MCF 10A (cell line): ENCODE results near the gene STOX2. TPM values are rescaled to one million over a fixed set of nuclear protein-coding genes. Genes with fewer than 3 reads are reported as not detected.

Experiments used
- BruUV-seq: library from RNA; stranded (reverse); fragments of 400-500 nt; replicated peaks from 2 replicates; lab custom pipeline; 2021; lab: Mats Ljungman, UMichigan
- CTCF ChIA-PET: fragments of 300-600 bp; sonication (Branson Sonifier 250); formaldehyde crosslinking; extraction: SDS; loops from one replicate; lab custom pipeline; 2021; ENCODE audit warnings: antibody characterized with exemption, inconsistent platforms; lab: Yijun Ruan, JAX
- POLR2A ChIA-PET: fragments of 300-600, 350-650 bp; sonication (Branson Sonifier 250); formaldehyde crosslinking; extraction: SDS; loops from one replicate; lab custom pipeline; 2020; ENCODE audit warnings: antibody characterized with exemption, inconsistent platforms; lab: Yijun Ruan, JAX
- DNase-seq: peaks from one replicate; pipeline ENCODE4 v3.0.0-alpha.2; 2018; ENCODE audit not compliant: unreplicated experiment
- H3K27ac Mint-ChIP-seq: one replicate; pipeline ENCODE4 v1.8.0; 2022; ENCODE audit warnings: mild to moderate bottlenecking, low read depth, mixed read lengths; ENCODE audit not compliant: unreplicated experiment
- H3K27me3 Mint-ChIP-seq: one replicate; pipeline ENCODE4 v1.8.0; 2022; ENCODE audit warnings: mixed read lengths; ENCODE audit not compliant: insufficient read depth, unreplicated experiment
- H3K36me3 Mint-ChIP-seq: one replicate; pipeline ENCODE4 v1.8.0; 2022; ENCODE audit warnings: mild to moderate bottlenecking, moderate library complexity, mixed read lengths; ENCODE audit not compliant: insufficient read depth, unreplicated experiment
- H3K4me1 Mint-ChIP-seq: one replicate; pipeline ENCODE4 v1.8.0; 2022; ENCODE audit warnings: mixed read lengths; ENCODE audit not compliant: insufficient read depth, unreplicated experiment
- H3K4me3 Mint-ChIP-seq: one replicate; pipeline ENCODE4 v1.8.0; 2022; ENCODE audit warnings: mild to moderate bottlenecking, moderate library complexity, mixed read lengths; ENCODE audit not compliant: unreplicated experiment
- H3K9me3 Mint-ChIP-seq: one replicate; pipeline ENCODE4 v1.8.0; 2022; ENCODE audit warnings: mixed read lengths; ENCODE audit not compliant: unreplicated experiment
- intact Hi-C: fragments of 100-400 bp; cut with micrococcal nuclease; formaldehyde crosslinking; loops from 2 replicates; pipeline ENCODE4 v1.14.1; 2022
- total RNA-seq: library from RNA; stranded (reverse); gene quantifications from 2 replicates; pipeline ENCODE4 v1.2.3, GENCODE V29; 2022
- TF ChIP-seq, protein P1 (sequence below): fragments of 200-600 bp; IDR thresholded peaks from one replicate; pipeline ENCODE4 v1.8.0; 2022; ENCODE audit warnings: antibody characterized with exemption, mild to moderate bottlenecking; ENCODE audit not compliant: unreplicated experiment

Gene STOX2
- total RNA-seq, 1 experiment from 2014 or later = 1.1 TPM

DNA sequence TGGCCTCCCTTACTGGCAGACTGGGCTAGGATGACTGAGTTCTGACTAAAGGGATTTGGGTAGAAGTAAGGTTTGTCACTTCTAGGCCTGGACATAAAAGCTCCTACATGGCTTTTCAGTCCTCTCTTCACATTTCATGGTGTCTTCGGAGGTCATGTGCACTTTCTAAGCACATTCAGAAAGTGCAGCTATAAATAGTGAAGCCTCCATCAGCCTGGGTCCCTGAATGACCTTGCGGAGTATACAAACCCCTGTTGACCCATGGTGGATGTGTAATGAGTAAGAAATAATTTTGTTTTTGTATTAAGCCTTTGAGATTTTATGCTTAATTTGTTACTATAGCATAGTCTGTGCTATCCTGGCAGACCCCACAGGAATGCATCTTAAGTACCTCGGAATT, 154.0 kb downstream of the STOX2 start:
- no peaks in the 10 kb centered on the region for H3K27me3 Mint-ChIP-seq
- no peak overlapping the region for H3K4me3 Mint-ChIP-seq
- H3K36me3 Mint-ChIP-seq = no peaks in the 10 kb centered on the region
- DNase-seq = no peak
- no peaks in the 10 kb centered on the region for H3K9me3 Mint-ChIP-seq
- H3K27ac Mint-ChIP-seq = no peak overlapping the region
- CTCF ChIA-PET = no interaction called here
- H3K4me1 Mint-ChIP-seq = no peaks in the 10 kb centered on the region
- BruUV-seq = no TSS peak
- POLR2A ChIA-PET = no interaction called here
- TF ChIP-seq, protein P1, sequence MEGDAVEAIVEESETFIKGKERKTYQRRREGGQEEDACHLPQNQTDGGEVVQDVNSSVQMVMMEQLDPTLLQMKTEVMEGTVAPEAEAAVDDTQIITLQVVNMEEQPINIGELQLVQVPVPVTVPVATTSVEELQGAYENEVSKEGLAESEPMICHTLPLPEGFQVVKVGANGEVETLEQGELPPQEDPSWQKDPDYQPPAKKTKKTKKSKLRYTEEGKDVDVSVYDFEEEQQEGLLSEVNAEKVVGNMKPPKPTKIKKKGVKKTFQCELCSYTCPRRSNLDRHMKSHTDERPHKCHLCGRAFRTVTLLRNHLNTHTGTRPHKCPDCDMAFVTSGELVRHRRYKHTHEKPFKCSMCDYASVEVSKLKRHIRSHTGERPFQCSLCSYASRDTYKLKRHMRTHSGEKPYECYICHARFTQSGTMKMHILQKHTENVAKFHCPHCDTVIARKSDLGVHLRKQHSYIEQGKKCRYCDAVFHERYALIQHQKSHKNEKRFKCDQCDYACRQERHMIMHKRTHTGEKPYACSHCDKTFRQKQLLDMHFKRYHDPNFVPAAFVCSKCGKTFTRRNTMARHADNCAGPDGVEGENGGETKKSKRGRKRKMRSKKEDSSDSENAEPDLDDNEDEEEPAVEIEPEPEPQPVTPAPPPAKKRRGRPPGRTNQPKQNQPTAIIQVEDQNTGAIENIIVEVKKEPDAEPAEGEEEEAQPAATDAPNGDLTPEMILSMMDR = no peak
- intact Hi-C loops = no loop called here

DNA sequence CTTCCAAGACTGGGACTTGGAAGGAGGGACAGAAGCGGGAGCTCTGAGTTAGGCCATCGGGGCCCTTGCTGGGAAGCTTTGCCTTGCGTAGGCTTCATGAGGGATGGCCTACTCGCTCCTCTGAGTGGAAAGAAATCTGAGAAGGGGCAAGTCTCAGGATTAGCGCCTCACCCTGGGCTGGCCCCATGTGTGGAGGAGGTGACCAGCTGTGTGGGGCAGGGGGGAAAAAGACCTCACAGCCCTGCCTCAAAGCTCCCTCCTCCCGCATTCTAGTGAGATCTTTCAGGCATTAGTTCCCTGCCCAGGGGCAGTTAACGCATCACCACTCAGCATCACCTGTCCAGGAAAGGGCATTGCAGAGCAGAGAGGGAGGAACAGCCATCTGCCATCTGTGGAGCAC, 156.5 kb downstream of the STOX2 start:
- CTCF ChIA-PET = no interaction called here
- intact Hi-C loops = no loop called here
- no peaks in the 10 kb centered on the region for H3K9me3 Mint-ChIP-seq
- TF ChIP-seq, protein P1 = no peak
- no peak for DNase-seq
- H3K27me3 Mint-ChIP-seq = no peaks in the 10 kb centered on the region
- H3K4me1 Mint-ChIP-seq = no peaks in the 10 kb centered on the region
- H3K27ac Mint-ChIP-seq = no peak overlapping the region
- BruUV-seq = no TSS peak
- POLR2A ChIA-PET = interaction anchor here (0.9 kb wide), 1 partner anchor 533 kb away, joined by 4 read pairs; no protein-coding TSS in a partner anchor
- H3K4me3 Mint-ChIP-seq = no peak overlapping the region
- H3K36me3 Mint-ChIP-seq = no peaks in the 10 kb centered on the region

DNA sequence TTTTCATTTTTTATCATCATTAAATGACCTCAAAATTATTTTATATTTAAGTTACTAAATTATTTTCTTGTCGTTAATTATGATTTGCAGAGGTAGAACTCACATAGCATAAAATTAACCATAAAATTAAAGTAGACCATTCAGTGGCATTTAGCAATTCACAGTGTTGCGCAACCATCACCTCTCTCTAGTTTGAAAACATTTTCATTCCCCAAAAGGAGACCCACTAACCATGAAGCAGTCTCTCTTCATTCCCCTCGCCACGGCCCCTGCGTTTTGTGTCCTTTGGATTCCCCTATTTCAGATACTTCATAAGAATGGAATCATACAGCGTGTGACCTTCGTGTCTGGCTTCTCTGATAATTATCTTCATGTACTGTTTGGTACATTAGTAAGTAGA, 157.7 kb downstream of the STOX2 start:
- intact Hi-C loops = no loop called here
- POLR2A ChIA-PET = no interaction called here
- H3K27me3 Mint-ChIP-seq = no peaks in the 10 kb centered on the region

DNA sequence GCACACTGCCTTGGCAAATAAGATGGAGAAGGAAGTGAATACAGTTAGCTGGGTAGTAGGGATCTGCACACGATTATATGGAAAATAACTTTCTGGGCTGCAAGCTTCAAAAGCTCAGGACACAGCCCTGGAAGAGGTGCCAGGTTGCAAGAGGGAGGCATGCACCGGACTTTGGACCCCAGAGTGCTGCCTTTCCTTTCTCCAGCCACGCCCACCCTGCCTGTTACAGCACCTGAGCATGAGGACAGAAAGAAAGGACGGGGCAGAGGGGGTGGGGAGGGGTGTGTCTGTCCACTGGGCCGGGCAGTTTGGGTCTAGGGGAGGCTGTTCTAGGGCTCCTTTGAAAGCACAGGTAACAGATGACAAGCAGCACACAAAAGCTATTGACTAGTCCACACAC, 159.8 kb downstream of the STOX2 start:
- Mint-ChIP-seq H3K27ac (no peak overlapping the region), H3K4me1 (no peaks in the 10 kb centered on the region), H3K9me3 (no peaks in the 10 kb centered on the region), H3K27me3 (no peaks in the 10 kb centered on the region), H3K4me3 (no peak overlapping the region), H3K36me3 (no peaks in the 10 kb centered on the region)
- ChIA-PET POLR2A (no interaction called here), CTCF (no interaction called here)
- no TSS peak for BruUV-seq
- intact Hi-C loops = no loop called here
- no peak for DNase-seq
- TF ChIP-seq, protein P1 = no peak

More for the DNA sequence above, 157.7 kb downstream of the STOX2 start:
- CTCF ChIA-PET = no interaction called here
- no TSS peak for BruUV-seq
- Mint-ChIP-seq H3K4me3 (no peak overlapping the region), H3K27ac (no peak overlapping the region), H3K36me3 (no peaks in the 10 kb centered on the region), H3K9me3 (no peaks in the 10 kb centered on the region), H3K4me1 (no peaks in the 10 kb centered on the region)
- TF ChIP-seq, protein P1 = no peak
- peak; percentile 3 for DNase-seq
